Activated CD8-positive, alpha-beta T cell treated with anti-CD3 and anti-CD28 coated beads for 36 hours (primary cell): ENCODE measurements around the gene IFNK. TPM values are rescaled to one million over a fixed set of nuclear protein-coding genes. Genes with fewer than 3 reads are reported as not detected.

ENCODE experiments used
- ATAC-seq: fragments of 200-7000 bp; cut with Tn5 transposase; one replicate; pipeline ENCODE4 v1.10.0; 2021; ENCODE audit warnings: mild to moderate bottlenecking, moderate library complexity
- CTCF ChIA-PET: fragments of 350-600 bp; sonication (Branson Sonifier 250); formaldehyde crosslinking; loops from one replicate; lab custom pipeline; 2021; ENCODE audit warnings: antibody characterized with exemption; lab: Charles Lee
- POLR2A ChIA-PET: fragments of 350-600 bp; sonication (Branson Sonifier 250); formaldehyde crosslinking; loops from one replicate; lab custom pipeline; 2021; ENCODE audit warnings: antibody characterized with exemption; lab: Charles Lee
- DNase-seq: peaks from one replicate; pipeline ENCODE4 v3.0.0-alpha.2; 2020
- H3K27ac Mint-ChIP-seq: one replicate; pipeline ENCODE4 v1.8.0; 2021; ENCODE audit warnings: mild to moderate bottlenecking, mixed read lengths
- H3K27me3 Mint-ChIP-seq: one replicate; pipeline ENCODE4 v1.8.0; 2021; ENCODE audit warnings: mixed read lengths
- H3K36me3 Mint-ChIP-seq: one replicate; pipeline ENCODE4 v1.8.0; 2021; ENCODE audit warnings: low read depth, mixed read lengths
- H3K4me1 Mint-ChIP-seq: one replicate; pipeline ENCODE4 v1.8.0; 2021; ENCODE audit warnings: low read depth, mixed read lengths
- H3K4me3 Mint-ChIP-seq: one replicate; pipeline ENCODE4 v1.8.0; 2021; ENCODE audit warnings: mild to moderate bottlenecking, moderate library complexity, mixed read lengths
- H3K9me3 Mint-ChIP-seq: one replicate; pipeline ENCODE4 v1.8.0; 2021; ENCODE audit warnings: mixed read lengths
- CTCF ChIP-seq: fragments of 200-600 bp; IDR thresholded peaks from one replicate; pipeline ENCODE4 v1.8.0; 2022; ENCODE audit warnings: antibody characterized with exemption, mild to moderate bottlenecking
- intact Hi-C: fragments of 100-400 bp; cut with micrococcal nuclease; formaldehyde crosslinking; loops from one replicate; pipeline ENCODE4 v1.10.0; 2022
- total RNA-seq, 2 experiments: library from RNA; stranded (reverse); gene quantifications; one replicate each; pipeline ENCODE4 v1.2.3, GENCODE V29; 2021

IFNK gene
- total RNA-seq, 2 experiments from 2014 or later = not detected

- Mint-ChIP-seq H3K27ac (no peak overlapping the region), H3K36me3 (peaks cover 20% of the 10 kb centered on the region), H3K4me3 (no peak overlapping the region), H3K9me3 (no peaks in the 10 kb centered on the region), H3K27me3 (no peaks in the 10 kb centered on the region), H3K4me1 (no peaks in the 10 kb centered on the region)
- CTCF ChIA-PET = interaction anchor here (0.7 to 5.1 kb wide), 4 partner anchors 13 to 216 kb away, joined by 3 to 33 read pairs (median 7); no protein-coding TSS in a partner anchor
- no peak for TF ChIP-seq CTCF
- POLR2A ChIA-PET = no interaction called here
- ATAC-seq = no peak
- no peak for DNase-seq
- intact Hi-C loops = loop anchor here (5.0 kb wide), 1 partner anchor 217 kb away; no protein-coding TSS in a partner anchor
These were observed 25.2 kb downstream of the IFNK start for GRCh38 chr9:27549196-27549755.

GRCh38 chr9:27554712-27555111, 30.6 kb downstream of the IFNK start:
- no peaks in the 10 kb centered on the region for H3K9me3 Mint-ChIP-seq
- ChIA-PET CTCF (interaction anchor here (0.7 to 1.8 kb wide), 3 partner anchors 19 to 222 kb away, joined by 3 to 7 read pairs (median 6); partner anchors contain the start of gene MOB3B), POLR2A (no interaction called here)
- no peak for TF ChIP-seq CTCF
- peaks cover 23% of the 10 kb centered on the region for H3K36me3 Mint-ChIP-seq
- no peak overlapping the region for H3K4me3 Mint-ChIP-seq
- H3K4me1 Mint-ChIP-seq = no peaks in the 10 kb centered on the region
- ATAC-seq (no peak), DNase-seq (no peak)
- no peak overlapping the region for H3K27ac Mint-ChIP-seq
- H3K27me3 Mint-ChIP-seq = no peaks in the 10 kb centered on the region
- intact Hi-C loops = no loop called here

- Mint-ChIP-seq H3K9me3 (no peaks in the 10 kb centered on the region), H3K27ac (no peak overlapping the region), H3K27me3 (no peaks in the 10 kb centered on the region), H3K4me3 (no peak overlapping the region), H3K36me3 (peaks cover 29% of the 10 kb centered on the region), H3K4me1 (no peaks in the 10 kb centered on the region)
- DNase-seq (no peak), ATAC-seq (no peak)
- POLR2A ChIA-PET = no interaction called here
- CTCF ChIA-PET = interaction anchor here (1.9 kb wide), 1 partner anchor 27 kb away, joined by 8 read pairs; the partner anchor contains the start of gene MOB3B
- TF ChIP-seq CTCF = no peak
- intact Hi-C loops = no loop called here
These were observed 32.4 kb downstream of the IFNK start for GRCh38 chr9:27556470-27556869.

- H3K27ac Mint-ChIP-seq = no peak overlapping the region
- no peak for DNase-seq
- TF ChIP-seq CTCF = no peak
- ChIA-PET POLR2A (no interaction called here), CTCF (no interaction called here)
- H3K9me3 Mint-ChIP-seq = no peaks in the 10 kb centered on the region
- intact Hi-C loops = no loop called here
- H3K4me3 Mint-ChIP-seq = no peak overlapping the region
- no peak for ATAC-seq
- H3K36me3 Mint-ChIP-seq = peaks cover 23% of the 10 kb centered on the region
- no peaks in the 10 kb centered on the region for H3K4me1 Mint-ChIP-seq
- no peaks in the 10 kb centered on the region for H3K27me3 Mint-ChIP-seq
These were observed 34.2 kb downstream of the IFNK start for GRCh38 chr9:27558307-27558706.

GRCh38 chr9:27560457-27560856, 36.4 kb downstream of the IFNK start:
- no peak for TF ChIP-seq CTCF
- intact Hi-C loops = no loop called here
- Mint-ChIP-seq H3K9me3 (no peaks in the 10 kb centered on the region), H3K27me3 (no peaks in the 10 kb centered on the region), H3K27ac (no peak overlapping the region), H3K36me3 (peaks cover 18% of the 10 kb centered on the region), H3K4me1 (peaks cover 14% of the 10 kb centered on the region), H3K4me3 (no peak overlapping the region)
- DNase-seq = no peak
- CTCF ChIA-PET = interaction anchor here (1.9 to 4.0 kb wide), 2 partner anchors 31 to 207 kb away, joined by 4 to 18 read pairs; partner anchors contain the start of gene MOB3B
- POLR2A ChIA-PET = interaction anchor here (1.2 kb wide), 1 partner anchor 12 kb away, joined by 4 read pairs; the partner anchor contains the start of gene C9orf72
- no peak for ATAC-seq
